GM12872 (cell line): ENCODE results near the gene IFI27L2.
A peak's percentile ranks its signal among the peaks of the same experiment; 100 is the strongest.

Source experiments
- TF ChIP-seq, protein P1 (sequence below): IDR thresholded peaks from 3 replicates; pipeline ENCODE4 v1.5.1; 2011; ENCODE audit warnings: low read depth, mild to moderate bottlenecking, low read length, moderate library complexity; ENCODE audit not compliant: insufficient read depth

The IFI27L2 gene, protein sequence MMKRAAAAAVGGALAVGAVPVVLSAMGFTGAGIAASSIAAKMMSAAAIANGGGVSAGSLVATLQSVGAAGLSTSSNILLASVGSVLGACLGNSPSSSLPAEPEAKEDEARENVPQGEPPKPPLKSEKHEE

DNA sequence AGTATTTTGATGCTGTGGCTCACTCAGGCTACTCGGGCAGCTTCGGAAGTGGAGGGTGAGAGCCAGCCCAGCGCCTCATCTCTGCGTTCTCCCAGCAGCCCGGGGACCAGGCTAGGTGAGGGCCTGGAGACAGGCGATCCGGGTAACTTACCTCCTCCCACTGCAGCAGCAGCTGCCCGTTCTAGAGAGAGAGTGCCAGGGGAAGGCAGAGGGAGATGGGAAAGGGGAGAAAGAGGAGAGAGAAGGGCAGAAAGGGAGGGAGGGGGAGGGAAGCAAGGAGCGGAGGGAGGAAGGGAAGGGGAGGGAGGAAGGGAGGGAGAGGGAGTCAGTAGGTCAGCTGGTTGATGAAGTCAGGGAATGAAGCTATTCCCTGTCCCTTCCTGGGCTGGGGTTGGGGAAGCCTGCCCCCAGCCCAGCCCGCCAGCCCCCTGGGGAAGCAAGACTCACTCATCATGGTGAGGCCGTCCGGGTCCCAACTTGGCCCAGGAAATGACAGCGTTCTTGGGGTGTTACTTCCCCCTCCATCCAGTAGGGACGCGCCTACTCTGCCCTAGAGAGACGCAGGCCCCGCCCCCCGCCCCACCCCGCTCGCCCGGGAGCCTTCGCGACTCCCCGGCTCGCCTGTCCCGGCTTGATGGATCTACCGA, at the start of gene IFI27L2:
TSS of gene IFI27L2 (minus strand) at position 494 of the 647 bp plus-strand sequence. CDS start at position 454, 40 bp downstream.
- TF ChIP-seq, protein P1, sequence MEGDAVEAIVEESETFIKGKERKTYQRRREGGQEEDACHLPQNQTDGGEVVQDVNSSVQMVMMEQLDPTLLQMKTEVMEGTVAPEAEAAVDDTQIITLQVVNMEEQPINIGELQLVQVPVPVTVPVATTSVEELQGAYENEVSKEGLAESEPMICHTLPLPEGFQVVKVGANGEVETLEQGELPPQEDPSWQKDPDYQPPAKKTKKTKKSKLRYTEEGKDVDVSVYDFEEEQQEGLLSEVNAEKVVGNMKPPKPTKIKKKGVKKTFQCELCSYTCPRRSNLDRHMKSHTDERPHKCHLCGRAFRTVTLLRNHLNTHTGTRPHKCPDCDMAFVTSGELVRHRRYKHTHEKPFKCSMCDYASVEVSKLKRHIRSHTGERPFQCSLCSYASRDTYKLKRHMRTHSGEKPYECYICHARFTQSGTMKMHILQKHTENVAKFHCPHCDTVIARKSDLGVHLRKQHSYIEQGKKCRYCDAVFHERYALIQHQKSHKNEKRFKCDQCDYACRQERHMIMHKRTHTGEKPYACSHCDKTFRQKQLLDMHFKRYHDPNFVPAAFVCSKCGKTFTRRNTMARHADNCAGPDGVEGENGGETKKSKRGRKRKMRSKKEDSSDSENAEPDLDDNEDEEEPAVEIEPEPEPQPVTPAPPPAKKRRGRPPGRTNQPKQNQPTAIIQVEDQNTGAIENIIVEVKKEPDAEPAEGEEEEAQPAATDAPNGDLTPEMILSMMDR, result peak; percentile 43

DNA sequence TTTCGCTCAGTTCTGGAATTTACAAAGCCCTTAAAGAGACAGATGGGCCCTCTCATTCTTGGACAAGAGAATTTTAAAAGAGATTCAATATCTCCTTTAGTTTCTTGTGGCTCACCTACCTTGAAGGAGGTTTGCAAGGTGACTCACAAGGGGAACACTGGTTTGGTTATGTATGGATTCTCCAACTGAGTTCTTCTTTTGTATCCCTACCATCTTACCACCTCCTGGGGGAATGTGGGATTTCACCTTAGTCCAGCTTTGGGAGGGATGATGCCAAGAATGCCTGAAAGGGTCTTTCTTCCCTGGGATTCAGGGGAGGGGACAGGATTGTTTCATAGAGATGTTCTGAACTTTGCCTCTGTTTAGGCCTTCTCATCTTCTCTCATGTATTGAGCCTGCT, 48.4 kb upstream of the IFI27L2 start:
- TF ChIP-seq, protein P1, result no peak

DNA sequence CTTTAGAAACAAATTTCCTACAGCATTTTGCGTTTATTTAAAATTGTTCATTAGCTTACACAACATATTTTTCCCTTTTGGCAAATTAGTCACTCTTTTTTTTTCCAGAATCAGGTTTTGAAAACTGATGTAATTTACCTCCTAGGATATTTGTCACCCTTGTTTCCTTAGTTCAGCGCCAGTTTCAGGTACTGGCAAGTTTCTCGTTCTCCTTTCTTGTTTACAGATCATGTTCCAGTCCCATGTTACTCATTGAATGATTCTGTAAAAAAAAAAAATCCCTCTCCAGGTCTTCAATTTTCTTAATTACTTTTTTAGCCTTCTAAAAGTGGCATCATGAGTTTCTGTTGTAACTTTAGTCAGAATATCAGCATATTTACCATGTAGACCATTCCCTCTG, 47.4 kb upstream of the IFI27L2 start:
- TF ChIP-seq, protein P1, result no peak

DNA sequence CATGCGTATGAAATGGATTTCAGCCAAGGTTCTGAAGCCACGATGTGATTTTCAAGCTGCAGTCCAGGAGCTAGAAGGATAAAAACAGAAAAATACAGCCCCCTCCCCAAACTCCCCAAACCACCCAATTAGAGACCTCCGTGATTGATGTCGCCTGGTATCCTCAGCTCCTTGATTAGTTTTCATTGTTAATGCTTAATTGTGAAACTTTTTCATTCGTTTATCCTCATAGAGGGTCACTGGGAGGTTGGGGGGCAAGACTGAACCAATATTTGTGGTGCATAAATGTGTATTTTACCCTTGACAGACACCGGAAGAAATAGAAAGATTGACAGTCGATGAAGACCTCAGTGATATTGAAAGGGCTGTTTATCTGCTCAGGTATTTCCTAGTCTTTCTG, 46.3 kb upstream of the IFI27L2 start:
- TF ChIP-seq, protein P1, result no peak

DNA sequence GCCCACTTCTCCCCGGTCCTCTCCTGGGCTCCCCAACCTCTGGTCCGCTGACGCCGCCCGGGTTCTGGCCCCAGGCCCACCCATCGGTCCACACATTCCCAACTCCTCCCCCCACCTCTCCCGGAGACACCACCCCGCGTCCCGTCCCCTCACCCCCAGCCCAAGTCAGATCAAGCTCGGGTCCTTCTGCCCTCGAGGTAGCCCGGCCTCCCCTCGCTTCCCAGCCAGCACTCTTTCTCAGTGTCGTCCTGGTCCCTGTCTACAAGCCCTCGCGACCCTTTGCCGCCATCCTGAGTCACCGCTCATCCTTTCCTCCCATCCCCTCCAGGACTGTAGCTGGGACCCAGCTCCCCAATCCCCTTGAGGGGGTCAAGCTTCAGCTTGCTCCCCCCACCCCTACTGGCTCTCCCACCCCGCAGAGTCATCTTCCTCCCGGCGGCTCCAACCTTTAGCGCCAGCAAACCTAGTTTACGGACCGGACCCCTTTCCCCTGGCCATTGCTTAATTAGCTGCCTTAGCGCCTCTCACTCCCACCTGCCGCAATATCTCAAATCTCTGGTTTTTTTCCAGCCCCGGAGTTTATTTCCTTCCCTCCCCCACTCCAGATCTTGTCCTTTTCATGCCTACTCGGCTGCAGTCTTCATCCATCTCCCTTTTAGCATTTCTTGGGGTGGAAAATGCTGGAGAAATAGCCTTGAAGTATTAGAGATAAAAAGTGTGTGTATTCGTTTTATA, 45.8 kb upstream of the IFI27L2 start:
- TF ChIP-seq, protein P1, result no peak

DNA sequence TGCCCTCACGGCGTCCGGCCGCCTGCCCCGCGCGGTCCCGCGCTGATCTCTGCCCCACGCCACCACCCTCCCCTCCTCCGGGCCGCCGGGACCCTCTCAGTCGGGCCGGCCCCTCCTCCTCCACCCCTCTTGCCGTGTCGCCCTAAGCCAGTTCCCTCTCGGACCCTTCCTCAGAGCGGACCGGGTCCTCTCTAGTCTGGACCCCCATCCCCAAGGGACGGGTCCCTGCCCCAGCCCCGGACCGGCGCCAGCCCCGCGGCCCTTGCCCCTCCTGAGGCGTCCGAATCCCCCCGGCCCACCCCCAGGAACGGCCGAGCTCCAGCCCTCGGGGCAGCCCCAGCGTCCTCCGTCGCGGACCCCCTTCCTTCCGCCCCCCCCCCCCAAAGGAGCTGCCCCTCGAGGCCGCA, 45.2 kb upstream of the IFI27L2 start:
- TF ChIP-seq, protein P1, result no peak

DNA sequence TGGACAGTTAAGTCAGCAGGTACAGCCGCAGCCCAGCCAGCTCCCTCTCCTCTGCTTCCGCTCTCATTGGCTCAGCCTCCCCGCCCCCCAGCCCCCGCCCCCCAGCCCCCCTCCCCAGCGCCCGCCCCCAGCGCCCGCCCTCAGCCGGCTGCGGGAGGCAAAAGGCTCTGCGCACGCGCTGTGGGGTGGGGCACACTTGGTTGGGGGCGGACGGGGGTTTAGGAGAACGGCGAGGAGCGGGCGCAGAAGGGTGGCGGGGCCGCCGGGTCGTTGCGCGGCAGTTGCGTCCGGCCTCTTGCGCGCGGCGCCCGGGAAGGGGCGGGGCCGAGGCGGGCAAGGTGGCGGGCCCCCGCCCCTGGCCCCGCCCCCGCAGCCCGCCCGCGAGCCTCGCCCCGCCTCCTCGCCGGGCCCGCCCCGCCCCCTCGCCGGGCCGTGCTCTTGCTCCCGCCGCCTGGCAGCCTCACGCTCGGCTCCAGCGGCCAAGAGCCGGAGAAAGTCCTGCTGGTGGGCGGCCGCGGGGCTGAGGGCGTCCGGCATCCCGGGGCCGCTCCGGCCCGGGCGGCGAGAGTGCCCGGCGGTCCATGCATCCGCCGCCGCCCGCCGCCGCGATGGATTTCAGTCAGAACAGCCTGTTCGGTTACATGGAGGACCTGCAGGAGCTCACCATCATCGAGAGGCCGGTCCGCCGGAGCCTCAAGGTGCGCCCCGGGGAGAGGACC, 44.6 kb upstream of the IFI27L2 start, which contains the start of gene PPP4R4:
TSS of gene PPP4R4 (plus strand) at position 438 of the 719 bp plus-strand sequence. CDS start at position 582, 144 bp downstream.
- TF ChIP-seq, protein P1, result no peak
